OCI-LY7 (cell line): ENCODE results near the gene CRIM1.
"Not testable (repeated sequence)": the region's sequence is repeated elsewhere in the genome, so short reads cannot be mapped to it uniquely, and the experiment has no call there.

Source experiments
- CTCF ChIP-seq: fragments of 200-600 bp; sonication (generic); conservative IDR thresholded peaks from 2 replicates; pipeline ENCODE4 v1.5.1; 2014; ENCODE audit warnings: mild to moderate bottlenecking, antibody characterized with exemption, low read length, moderate library complexity, mixed read lengths
- EZH2phosphoT487 ChIP-seq: fragments of 200-600 bp; sonication (generic); IDR thresholded peaks from 2 replicates; pipeline ENCODE4 v1.6.1; 2018; ENCODE audit warnings: low read depth, borderline replicate concordance, mild to moderate bottlenecking, mixed run types, antibody characterized with exemption, low read length, moderate library complexity, mixed read lengths

GRCh38 chr2:36310444-36310843 lies 45.1 kb upstream of the CRIM1 start:
- TF ChIP-seq CTCF, EZH2phosphoT487: not testable (repeated sequence)
